NCI-H128 (cell line): ENCODE results near the gene DGCR6L.
"Not testable (repeated sequence)": the region's sequence is repeated elsewhere in the genome, so short reads cannot be mapped to it uniquely, and the experiment has no call there.

Experiments
- DNase-seq: peaks from one replicate; lab custom pipeline; 2025; ENCODE audit not compliant: unreplicated experiment; lab: John Stamatoyannopoulos, UW

The DGCR6L gene

GRCh38 chr22:20310773-20311172 is 9.1 kb downstream of the DGCR6L start:
- DNase-seq: not testable (repeated sequence)

GRCh38 chr22:20310180-20310579 is 9.7 kb downstream of the DGCR6L start:
- not testable (repeated sequence) for DNase-seq

GRCh38 chr22:20308806-20309650 is 10.8 kb downstream of the DGCR6L start:
- DNase-seq: not testable (repeated sequence)

GRCh38 chr22:20307448-20308447 is 12.1 kb downstream of the DGCR6L start:
- not testable (repeated sequence) for DNase-seq

GRCh38 chr22:20306646-20307447 is 13.0 kb downstream of the DGCR6L start:
- not testable (repeated sequence) for DNase-seq

GRCh38 chr22:20305894-20306645 is 13.8 kb downstream of the DGCR6L start:
- DNase-seq: no peak

GRCh38 chr22:20305230-20305893 is 14.5 kb downstream of the DGCR6L start:
- DNase-seq: not testable (repeated sequence)

- DNase-seq: no peak
These were observed 15.2 kb downstream of the DGCR6L start for GRCh38 chr22:20304646-20305045.

GRCh38 chr22:20303229-20303534 is 16.7 kb downstream of the DGCR6L start:
- not testable (repeated sequence) for DNase-seq

GRCh38 chr22:20302438-20303228 is 17.2 kb downstream of the DGCR6L start:
- no peak for DNase-seq

GRCh38 chr22:20299746-20300136 is 20.1 kb downstream of the DGCR6L start:
- no peak for DNase-seq

GRCh38 chr22:20298803-20299745 is 20.8 kb downstream of the DGCR6L start:
- DNase-seq: peak; percentile 54

GRCh38 chr22:20298110-20298802 is 21.6 kb downstream of the DGCR6L start:
- DNase-seq: no peak

- no peak for DNase-seq
These were observed 22.3 kb downstream of the DGCR6L start for GRCh38 chr22:20297414-20298109.

GRCh38 chr22:20296598-20296997 is 23.3 kb downstream of the DGCR6L start:
- no peak for DNase-seq

GRCh38 chr22:20295262-20296064 is 24.4 kb downstream of the DGCR6L start:
- DNase-seq: no peak
